ENCODE results near the gene F2R. TPM values are rescaled to one million over a fixed set of nuclear protein-coding genes. Genes with fewer than 3 reads are reported as not detected.

F2R gene
- total and polyA plus RNA-seq, 2 donors (not counting 3 experiments of a cell fraction or from before 2014, with no cell fraction given), result 342 to 599 TPM

- H4K20me1 ChIP-seq (replicated peaks; ENCODE audit: control insufficient read depth, extremely low read depth, insufficient read depth, low read length), result peaks cover 32% of the 10 kb centered on the region
- no peak overlapping the region for H3K27ac ChIP-seq (ENCODE audit: insufficient read depth, low read depth, low read length)
- H3K9me3 ChIP-seq (replicated peaks; ENCODE audit: control insufficient read depth, insufficient read depth, low read length), result no peaks in the 10 kb centered on the region
- H3K79me2 ChIP-seq (ENCODE audit: control insufficient read depth, insufficient read depth, low read length), result peaks cover 96% of the 10 kb centered on the region
- TF ChIP-seq POLR2A (IDR thresholded peaks at IDR 0.05; ENCODE audit: low read depth, low read length) (no peak), MYC (IDR thresholded peaks at IDR 0.05; ENCODE audit: low read depth, low read length) (no peak), JUN (IDR thresholded peaks at IDR 0.05; ENCODE audit: borderline replicate concordance, insufficient read depth, insufficient read length, low read depth) (no peak), GATA2 (IDR thresholded peaks at IDR 0.05; ENCODE audit: insufficient read depth, insufficient read length, low read depth, low read length) (no peak), POLR2AphosphoS5 (IDR thresholded peaks at IDR 0.05; ENCODE audit: insufficient read depth, low read depth, low read length) (no peak), EZH2 (IDR thresholded peaks at IDR 0.05; ENCODE audit: borderline replicate concordance, low read depth, low read length, severe bottlenecking) (no peak), FOS (IDR thresholded peaks at IDR 0.05; ENCODE audit: borderline replicate concordance, insufficient read depth, low read length) (no peak), MAX (IDR thresholded peaks at IDR 0.05; ENCODE audit: insufficient read depth, insufficient read length) (no peak)
- TF ChIP-seq, protein P1, sequence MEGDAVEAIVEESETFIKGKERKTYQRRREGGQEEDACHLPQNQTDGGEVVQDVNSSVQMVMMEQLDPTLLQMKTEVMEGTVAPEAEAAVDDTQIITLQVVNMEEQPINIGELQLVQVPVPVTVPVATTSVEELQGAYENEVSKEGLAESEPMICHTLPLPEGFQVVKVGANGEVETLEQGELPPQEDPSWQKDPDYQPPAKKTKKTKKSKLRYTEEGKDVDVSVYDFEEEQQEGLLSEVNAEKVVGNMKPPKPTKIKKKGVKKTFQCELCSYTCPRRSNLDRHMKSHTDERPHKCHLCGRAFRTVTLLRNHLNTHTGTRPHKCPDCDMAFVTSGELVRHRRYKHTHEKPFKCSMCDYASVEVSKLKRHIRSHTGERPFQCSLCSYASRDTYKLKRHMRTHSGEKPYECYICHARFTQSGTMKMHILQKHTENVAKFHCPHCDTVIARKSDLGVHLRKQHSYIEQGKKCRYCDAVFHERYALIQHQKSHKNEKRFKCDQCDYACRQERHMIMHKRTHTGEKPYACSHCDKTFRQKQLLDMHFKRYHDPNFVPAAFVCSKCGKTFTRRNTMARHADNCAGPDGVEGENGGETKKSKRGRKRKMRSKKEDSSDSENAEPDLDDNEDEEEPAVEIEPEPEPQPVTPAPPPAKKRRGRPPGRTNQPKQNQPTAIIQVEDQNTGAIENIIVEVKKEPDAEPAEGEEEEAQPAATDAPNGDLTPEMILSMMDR (IDR thresholded peaks at IDR 0.05; ENCODE audit: extremely low read depth in 1 of 2, insufficient read depth in 1 of 2, low read depth in 1 of 2, low read length in 2 of 2), result no peak
- no peaks in the 10 kb centered on the region for H3K9me1 ChIP-seq (replicated peaks; ENCODE audit: control insufficient read depth, extremely low read depth, insufficient read depth, low read length)
- FAIRE-seq (no peak), DNase-seq (ENCODE audit: low read depth, low spot score) (no peak)
- no peaks in the 10 kb centered on the region for H3K27me3 ChIP-seq (ENCODE audit: control insufficient read depth in 2 of 2, insufficient read depth in 2 of 2, low read length in 2 of 2)
- no peak overlapping the region for H3K9ac ChIP-seq (replicated peaks; ENCODE audit: extremely low read depth, insufficient read depth, low read length)
- no peak overlapping the region for H3K4me3 ChIP-seq (replicated peaks in 1 of 3; ENCODE audit: insufficient read depth in 1 of 3, low read depth in 1 of 3, low read length in 3 of 3)
- no peaks in the 10 kb centered on the region for H3K4me1 ChIP-seq (ENCODE audit: control insufficient read depth, extremely low read depth, insufficient read depth, low read length)
- ChIA-PET CTCF (no interaction called here), POLR2A (no interaction called here)
- no peak overlapping the region for H3K4me2 ChIP-seq (ENCODE audit: insufficient read depth, low read length)
- peaks cover 27 to 50% of the 10 kb centered on the region in 2 experiments for H3K36me3 ChIP-seq (ENCODE audit: control insufficient read depth in 2 of 2, extremely low read depth in 1 of 2, insufficient read depth in 2 of 2, low read length in 2 of 2)
- no peak overlapping the region for H2AFZ ChIP-seq (ENCODE audit: low read depth, low read length)
- BruUV-seq (replicated peaks), result no TSS peak
- dilution Hi-C loops (cut with MboI; ENCODE audit: extremely low pct_ligation_motif_present, low sequenced_read_pairs) (no loop called here), intact Hi-C loops (cut with micrococcal nuclease) (no loop called here)
Observed at GRCh38 chr5:76728965-76729364, 13.0 kb downstream of the F2R start.

Measured in endothelial cell of umbilical vein (primary cell).